Erythroblast (primary cell): ENCODE measurements around the gene C1orf74.

Experiments
- DNase-seq, 2 experiments: peaks; one replicate each; lab custom pipeline; 2025; lab: John Stamatoyannopoulos, UW
- GATA1 ChIP-seq: IDR thresholded peaks from 2 replicates; pipeline ENCODE4 v1.6.1; 2011; ENCODE audit warnings: low read depth, mild to moderate bottlenecking, control low read depth, low read length, moderate library complexity
- POLR2A ChIP-seq: IDR thresholded peaks from 2 replicates; pipeline ENCODE4 v1.6.1; 2011; ENCODE audit warnings: mild to moderate bottlenecking, low read length

Gene C1orf74

GRCh38 chr1:209770636-209771415 lies 13.5 kb downstream of the C1orf74 start:
- TF ChIP-seq POLR2A (no peak), GATA1 (no peak)
- DNase-seq, result peak; percentile 20 to 45

GRCh38 chr1:209769971-209770370 lies 14.4 kb downstream of the C1orf74 start:
- peak in 1 of 2 experiments; percentile 39 for DNase-seq
- TF ChIP-seq GATA1 (no peak), POLR2A (no peak)

GRCh38 chr1:209769171-209769904 lies 15.0 kb downstream of the C1orf74 start:
- DNase-seq, result no peak
- TF ChIP-seq POLR2A, result no peak
- no peak for TF ChIP-seq GATA1

- no peak for TF ChIP-seq GATA1
- no peak for TF ChIP-seq POLR2A
- DNase-seq, result no peak
Observed at GRCh38 chr1:209768354-209768774, 16.0 kb downstream of the C1orf74 start.

GRCh38 chr1:209767706-209768105 lies 16.7 kb downstream of the C1orf74 start:
- DNase-seq, result no peak
- no peak for TF ChIP-seq GATA1

- TF ChIP-seq POLR2A (no peak), GATA1 (no peak)
- no peak for DNase-seq
Observed at GRCh38 chr1:209767096-209767495, 17.3 kb downstream of the C1orf74 start.

GRCh38 chr1:209766051-209766450 lies 18.3 kb downstream of the C1orf74 start:
- DNase-seq, result no peak
- no peak for TF ChIP-seq GATA1
- no peak for TF ChIP-seq POLR2A

- no peak for DNase-seq
- TF ChIP-seq GATA1, result no peak
Observed at GRCh38 chr1:209761011-209761635, 23.2 kb downstream of the C1orf74 start.

- TF ChIP-seq GATA1, result no peak
- no peak for TF ChIP-seq POLR2A
- DNase-seq, result no peak
Observed at GRCh38 chr1:209759829-209760359, 24.5 kb downstream of the C1orf74 start.

GRCh38 chr1:209758400-209758799 lies 26.0 kb downstream of the C1orf74 start:
- TF ChIP-seq GATA1, result no peak
- TF ChIP-seq POLR2A, result no peak
- no peak for DNase-seq

- no peak for DNase-seq
- TF ChIP-seq POLR2A (no peak), GATA1 (no peak)
Observed at GRCh38 chr1:209756615-209757445, 27.5 kb downstream of the C1orf74 start.

- peak; percentile 41 to 50 for DNase-seq
- TF ChIP-seq POLR2A (no peak), GATA1 (no peak)
Observed at GRCh38 chr1:209755926-209756614, 28.3 kb downstream of the C1orf74 start, which contains the start of gene TRAF3IP3. TRAF3IP3 (plus strand) TSS chr1:209756053; CDS start chr1:209760040, 3,987 bp downstream.
